ENCODE data around the gene RIMKLB.

RIMKLB gene

DNA sequence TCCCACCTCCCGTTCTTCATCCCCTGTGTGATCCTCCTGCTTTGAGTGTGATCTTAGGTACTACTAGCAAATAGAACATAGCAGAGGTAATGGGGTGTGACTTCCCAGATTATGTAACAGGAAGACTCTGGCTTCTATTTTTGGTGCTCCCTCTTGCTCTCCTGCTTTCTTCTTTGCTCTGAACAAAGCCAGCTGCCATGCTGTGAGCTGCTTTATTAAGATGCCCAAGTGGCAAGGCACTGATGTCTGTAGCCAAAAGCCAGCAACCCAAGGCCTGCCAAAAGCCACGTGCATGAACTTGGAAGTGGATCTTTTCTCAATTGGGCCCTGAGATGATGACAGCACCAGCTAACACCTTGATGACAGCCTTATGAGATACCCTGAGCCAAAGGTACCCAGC is 29.4 kb upstream of the RIMKLB start:
- no peak overlapping the region for H3K27ac ChIP-seq (ENCODE audit: low read depth, low read length)
- no peaks in the 10 kb centered on the region for H3K4me1 ChIP-seq (ENCODE audit: control insufficient read depth, insufficient read depth, low read length)
- H3K9me3 ChIP-seq (ENCODE audit: control insufficient read depth, insufficient read depth, low read depth, low read length) = peaks cover 6% of the 10 kb centered on the region; the same call in 1 of the 2 replicates
- H3K27me3 ChIP-seq (ENCODE audit: control insufficient read depth, insufficient read depth, low read length) = no peaks in the 10 kb centered on the region
- H3K9ac ChIP-seq (ENCODE audit: low read length) = no peak overlapping the region
- no peak overlapping the region for H3K4me3 ChIP-seq (ENCODE audit: low read depth, low read length)
- no peaks in the 10 kb centered on the region for H3K36me3 ChIP-seq (ENCODE audit: control insufficient read depth, insufficient read depth, low read length)

DNA sequence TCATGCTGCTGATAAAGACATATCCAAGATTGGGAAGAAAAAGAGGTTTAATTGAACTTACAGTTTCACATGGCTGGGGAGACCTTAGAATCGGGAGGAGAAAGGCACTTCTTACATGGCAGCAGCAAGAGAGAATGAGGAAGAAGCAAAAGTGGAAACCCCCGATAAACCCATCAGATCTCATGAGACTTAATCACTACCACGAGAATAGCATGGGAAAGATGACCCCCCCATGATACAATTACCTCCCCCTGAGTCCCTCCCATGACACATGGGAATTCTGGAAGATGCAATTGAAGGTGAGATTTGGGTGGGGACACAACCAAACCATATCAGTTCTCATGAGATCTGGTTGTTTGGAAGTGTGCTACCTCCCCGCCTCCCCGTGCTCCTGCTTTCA is 25.4 kb upstream of the RIMKLB start:
- Histone ChIP-seq H3K36me3 (ENCODE audit: control insufficient read depth, insufficient read depth, low read length) (no peaks in the 10 kb centered on the region), H3K27me3 (ENCODE audit: control insufficient read depth, insufficient read depth, low read length) (no peaks in the 10 kb centered on the region), H3K4me3 (ENCODE audit: low read depth, low read length) (no peak overlapping the region), H3K4me1 (ENCODE audit: control insufficient read depth, insufficient read depth, low read length) (no peaks in the 10 kb centered on the region), H3K9me3 (ENCODE audit: control insufficient read depth, insufficient read depth, low read depth, low read length) (peaks cover 6% of the 10 kb centered on the region; the same call in 1 of the 2 replicates), H3K27ac (ENCODE audit: low read depth, low read length) (no peak overlapping the region), H3K9ac (ENCODE audit: low read length) (no peak overlapping the region)

DNA sequence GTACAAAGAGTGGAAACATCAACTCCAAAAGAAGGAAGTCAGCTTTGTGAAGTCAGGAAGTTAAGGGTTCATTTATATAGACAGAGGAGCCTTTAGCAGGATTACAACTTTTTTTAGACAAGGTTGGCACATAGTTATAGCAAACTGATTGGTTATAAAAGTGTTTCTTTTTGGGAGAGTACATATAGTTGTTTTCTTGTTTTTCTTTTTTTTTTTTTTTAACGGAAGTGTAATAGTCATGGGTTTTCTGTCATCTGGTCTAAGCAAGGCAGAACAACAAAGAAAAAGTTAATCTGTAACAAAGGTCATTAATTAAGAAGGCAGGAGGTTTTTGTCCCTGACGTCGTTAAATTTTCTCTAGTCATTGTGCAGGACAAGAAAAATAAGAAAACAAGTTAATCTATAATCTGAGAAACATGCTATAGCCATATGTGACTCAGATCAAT is 22.2 kb upstream of the RIMKLB start:
- Histone ChIP-seq H3K27ac (ENCODE audit: low read depth, low read length) (no peak overlapping the region), H3K9ac (ENCODE audit: low read length) (no peak overlapping the region)

DNA sequence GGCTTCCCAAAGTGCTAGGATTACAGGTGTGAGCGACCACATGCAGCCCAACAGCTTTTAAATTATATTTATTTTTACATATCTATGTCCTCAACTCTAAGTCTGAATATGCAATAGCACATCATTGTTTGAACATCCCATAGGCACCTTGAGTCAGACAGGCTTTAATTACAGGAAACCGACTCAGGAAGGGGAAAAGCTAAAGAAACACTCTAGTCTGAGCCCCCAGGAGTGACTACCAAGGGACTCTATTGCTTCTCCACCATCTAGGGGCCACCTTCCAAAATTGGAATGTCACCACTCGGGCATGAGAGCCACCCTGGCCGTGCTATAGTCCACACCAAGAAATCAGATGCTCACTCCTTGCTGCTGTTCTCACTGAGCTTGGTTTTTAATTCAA is 21.1 kb upstream of the RIMKLB start:
- H3K4me1 ChIP-seq (ENCODE audit: control insufficient read depth, insufficient read depth, low read length) = peaks cover 11% of the 10 kb centered on the region
- no peak overlapping the region for H3K27ac ChIP-seq (ENCODE audit: low read depth, low read length)
- no peaks in the 10 kb centered on the region for H3K27me3 ChIP-seq (ENCODE audit: control insufficient read depth, insufficient read depth, low read length)
- H3K4me3 ChIP-seq (ENCODE audit: low read depth, low read length) = no peak overlapping the region
- H3K9me3 ChIP-seq (ENCODE audit: control insufficient read depth, insufficient read depth, low read depth, low read length) = no peaks in the 10 kb centered on the region; the same call in 1 of the 2 replicates
- H3K9ac ChIP-seq (ENCODE audit: low read length) = no peak overlapping the region
- H3K36me3 ChIP-seq (ENCODE audit: control insufficient read depth, insufficient read depth, low read length) = no peaks in the 10 kb centered on the region

More for the DNA sequence above, 22.2 kb upstream of the RIMKLB start:
- Histone ChIP-seq H3K4me1 (ENCODE audit: control insufficient read depth, insufficient read depth, low read length) (0 out of 2 replicates have a peak, but pooled peaks cover under 1% of the 10 kb centered on the region), H3K27me3 (ENCODE audit: control insufficient read depth, insufficient read depth, low read length) (no peaks in the 10 kb centered on the region), H3K9me3 (ENCODE audit: control insufficient read depth, insufficient read depth, low read depth, low read length) (no peaks in the 10 kb centered on the region; the same call in 1 of the 2 replicates), H3K4me3 (ENCODE audit: low read depth, low read length) (no peak overlapping the region), H3K36me3 (ENCODE audit: control insufficient read depth, insufficient read depth, low read length) (no peaks in the 10 kb centered on the region)

DNA sequence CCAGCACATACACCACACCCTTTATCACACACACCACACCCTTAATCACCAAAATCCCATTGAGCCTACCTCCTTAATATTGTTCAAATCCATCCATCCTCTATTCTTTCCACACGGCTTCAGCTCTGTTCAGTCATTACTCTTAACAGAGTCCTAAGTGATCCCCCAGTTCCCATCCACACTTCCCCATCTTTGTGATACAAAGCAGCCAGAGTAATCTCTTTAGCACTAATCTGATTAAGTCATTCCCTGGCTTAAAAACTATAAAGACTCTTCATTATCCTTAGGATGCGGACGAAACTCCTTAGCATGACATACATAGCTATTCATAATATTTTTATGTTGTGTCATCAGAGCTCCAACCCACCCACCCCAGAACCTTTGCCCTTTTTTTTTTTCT is 20.4 kb upstream of the RIMKLB start:
- no peaks in the 10 kb centered on the region for H3K36me3 ChIP-seq (ENCODE audit: control insufficient read depth, insufficient read depth, low read length)
- H3K9ac ChIP-seq (ENCODE audit: low read length) = no peak overlapping the region
- peaks cover 14% of the 10 kb centered on the region for H3K4me1 ChIP-seq (ENCODE audit: control insufficient read depth, insufficient read depth, low read length)

DNA sequence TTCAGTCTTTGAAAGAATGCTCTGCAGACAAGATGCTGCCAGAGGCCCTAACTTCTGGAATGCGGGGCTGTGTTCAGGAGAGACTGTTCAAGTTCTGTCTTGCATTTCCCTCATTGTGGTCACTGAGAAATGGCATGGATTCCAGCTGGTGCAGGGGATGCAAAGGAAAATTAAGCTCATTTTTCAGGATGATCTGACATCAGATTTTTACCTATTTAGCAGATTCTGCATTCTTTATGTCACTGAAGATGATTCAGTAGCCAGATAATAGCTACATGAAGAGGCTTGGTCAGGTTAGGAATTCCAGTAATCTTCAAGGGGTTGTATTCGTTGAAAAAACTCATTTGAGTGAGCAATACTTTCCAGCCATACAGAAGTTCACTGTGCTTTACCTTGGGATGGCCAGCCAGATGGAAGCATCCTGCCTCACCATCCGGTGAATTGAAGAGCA is 19.1 kb upstream of the RIMKLB start:
- Histone ChIP-seq H3K9ac (ENCODE audit: low read length) (no peak overlapping the region), H3K27ac (ENCODE audit: low read depth, low read length) (no peak overlapping the region), H3K4me3 (ENCODE audit: low read depth, low read length) (no peak overlapping the region), H3K4me1 (ENCODE audit: control insufficient read depth, insufficient read depth, low read length) (peaks cover 14% of the 10 kb centered on the region), H3K36me3 (ENCODE audit: control insufficient read depth, insufficient read depth, low read length) (no peaks in the 10 kb centered on the region), H3K9me3 (ENCODE audit: control insufficient read depth, insufficient read depth, low read depth, low read length) (no peaks in the 10 kb centered on the region), H3K27me3 (ENCODE audit: control insufficient read depth, insufficient read depth, low read length) (no peaks in the 10 kb centered on the region)

More for the DNA sequence above, 20.4 kb upstream of the RIMKLB start:
- Histone ChIP-seq H3K27ac (ENCODE audit: low read depth, low read length) (no peak overlapping the region), H3K27me3 (ENCODE audit: control insufficient read depth, insufficient read depth, low read length) (no peaks in the 10 kb centered on the region), H3K9me3 (ENCODE audit: control insufficient read depth, insufficient read depth, low read depth, low read length) (no peaks in the 10 kb centered on the region; the same call in 1 of the 2 replicates), H3K4me3 (ENCODE audit: low read depth, low read length) (no peak overlapping the region)

DNA sequence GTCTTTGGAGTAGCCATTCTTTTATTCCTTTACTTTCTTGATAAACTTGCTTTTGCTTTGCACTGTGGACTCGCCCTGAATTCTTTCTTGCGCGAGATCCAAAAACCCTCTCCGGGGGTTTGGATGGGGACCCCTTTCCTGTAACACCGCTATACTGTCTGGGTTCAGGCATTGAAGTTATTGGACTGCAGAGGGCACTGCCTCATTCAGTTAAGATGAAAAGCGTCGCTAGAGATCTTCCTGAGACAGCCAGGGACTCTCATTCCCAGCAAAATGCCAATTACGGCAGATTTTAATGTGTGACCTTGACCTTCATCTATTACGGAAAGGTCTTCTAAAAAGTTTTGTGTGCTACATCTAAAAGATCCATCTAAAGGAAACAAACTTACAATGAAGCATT is 17.3 kb upstream of the RIMKLB start:
- no peaks in the 10 kb centered on the region for H3K9me3 ChIP-seq (ENCODE audit: control insufficient read depth, insufficient read depth, low read depth, low read length)
- no peaks in the 10 kb centered on the region for H3K27me3 ChIP-seq (ENCODE audit: control insufficient read depth, insufficient read depth, low read length)
- H3K36me3 ChIP-seq (ENCODE audit: control insufficient read depth, insufficient read depth, low read length) = no peaks in the 10 kb centered on the region
- peaks cover 14% of the 10 kb centered on the region for H3K4me1 ChIP-seq (ENCODE audit: control insufficient read depth, insufficient read depth, low read length)
- no peak overlapping the region for H3K4me3 ChIP-seq (ENCODE audit: low read depth, low read length)
- peak overlapping the region; percentile 71; the same call in 1 of the 2 replicates for H3K27ac ChIP-seq (ENCODE audit: low read depth, low read length)
- H3K9ac ChIP-seq (ENCODE audit: low read length) = peak overlapping the region; percentile 76

DNA sequence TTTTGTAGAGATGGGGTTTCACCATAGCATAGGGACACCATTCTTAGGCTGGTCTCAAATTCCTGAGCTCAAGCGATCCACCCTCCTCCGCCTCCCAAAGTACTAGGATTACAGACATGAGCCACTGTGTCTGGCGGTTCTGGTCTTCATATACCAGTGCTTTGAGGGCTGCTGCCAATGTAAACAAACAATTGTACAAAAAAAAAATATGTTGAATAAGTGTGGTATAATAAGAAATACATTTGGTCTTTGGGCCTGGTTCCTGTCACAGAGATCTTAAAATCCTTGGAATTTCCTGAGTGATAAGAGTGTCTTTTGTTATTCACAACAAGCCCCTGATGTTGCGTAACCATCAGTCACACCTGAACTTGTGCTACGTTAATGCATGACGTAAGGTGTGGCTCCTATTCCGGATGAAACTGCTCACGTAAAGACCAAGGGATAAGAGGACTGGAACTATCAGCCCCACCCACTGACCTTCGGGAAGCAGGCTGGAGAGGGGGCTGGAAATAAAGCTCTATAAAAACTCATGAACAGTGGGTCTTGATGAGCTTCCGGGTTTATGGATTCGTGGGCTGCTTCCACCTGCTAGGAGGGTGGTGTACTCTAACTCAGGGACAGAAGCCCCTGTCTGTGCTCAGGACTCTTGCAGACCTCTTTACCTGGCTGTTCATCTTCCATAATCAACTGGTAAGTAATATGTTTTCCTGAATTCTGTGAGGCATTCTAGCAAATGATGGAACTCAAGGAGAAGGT is 16.5 kb upstream of the RIMKLB start:
- Histone ChIP-seq H3K27me3 (ENCODE audit: control insufficient read depth, insufficient read depth, low read length) (no peaks in the 10 kb centered on the region), H3K27ac (ENCODE audit: low read depth, low read length) (peak overlapping the region; percentile 71; the same call in 1 of the 2 replicates), H3K9ac (ENCODE audit: low read length) (peak overlapping the region; percentile 76), H3K4me1 (ENCODE audit: control insufficient read depth, insufficient read depth, low read length) (peaks cover 14% of the 10 kb centered on the region), H3K4me3 (ENCODE audit: low read depth, low read length) (peak overlapping the region; percentile 45), H3K36me3 (ENCODE audit: control insufficient read depth, insufficient read depth, low read length) (no peaks in the 10 kb centered on the region), H3K9me3 (ENCODE audit: control insufficient read depth, insufficient read depth, low read depth, low read length) (no peaks in the 10 kb centered on the region)

DNA sequence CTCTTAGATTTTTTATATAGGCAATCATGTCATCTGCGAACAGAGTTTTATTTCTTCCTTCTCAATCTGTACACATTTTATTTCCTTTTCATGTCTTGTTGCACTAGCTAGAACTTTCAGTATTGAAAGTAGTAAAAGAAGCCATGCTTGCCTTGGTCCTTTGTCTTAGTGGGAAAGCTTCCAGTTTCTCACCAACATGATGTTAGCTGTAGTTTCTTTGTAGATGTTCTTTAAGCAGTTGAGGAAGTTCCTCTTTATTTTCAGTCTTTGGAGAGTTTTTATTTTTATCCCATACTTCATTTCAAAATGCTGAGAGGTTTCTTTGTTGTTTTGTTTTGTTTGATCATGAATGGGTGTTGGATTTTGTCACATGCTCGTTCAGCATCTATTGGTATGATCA is 12.7 kb upstream of the RIMKLB start:
- Histone ChIP-seq H3K36me3 (ENCODE audit: control insufficient read depth, insufficient read depth, low read length) (no peaks in the 10 kb centered on the region), H3K4me1 (ENCODE audit: control insufficient read depth, insufficient read depth, low read length) (peaks cover 37% of the 10 kb centered on the region), H3K4me3 (ENCODE audit: low read depth, low read length) (no peak overlapping the region), H3K9me3 (ENCODE audit: control insufficient read depth, insufficient read depth, low read depth, low read length) (no peaks in the 10 kb centered on the region), H3K27me3 (ENCODE audit: control insufficient read depth, insufficient read depth, low read length) (no peaks in the 10 kb centered on the region), H3K27ac (ENCODE audit: low read depth, low read length) (no peak overlapping the region), H3K9ac (ENCODE audit: low read length) (no peak overlapping the region)

DNA sequence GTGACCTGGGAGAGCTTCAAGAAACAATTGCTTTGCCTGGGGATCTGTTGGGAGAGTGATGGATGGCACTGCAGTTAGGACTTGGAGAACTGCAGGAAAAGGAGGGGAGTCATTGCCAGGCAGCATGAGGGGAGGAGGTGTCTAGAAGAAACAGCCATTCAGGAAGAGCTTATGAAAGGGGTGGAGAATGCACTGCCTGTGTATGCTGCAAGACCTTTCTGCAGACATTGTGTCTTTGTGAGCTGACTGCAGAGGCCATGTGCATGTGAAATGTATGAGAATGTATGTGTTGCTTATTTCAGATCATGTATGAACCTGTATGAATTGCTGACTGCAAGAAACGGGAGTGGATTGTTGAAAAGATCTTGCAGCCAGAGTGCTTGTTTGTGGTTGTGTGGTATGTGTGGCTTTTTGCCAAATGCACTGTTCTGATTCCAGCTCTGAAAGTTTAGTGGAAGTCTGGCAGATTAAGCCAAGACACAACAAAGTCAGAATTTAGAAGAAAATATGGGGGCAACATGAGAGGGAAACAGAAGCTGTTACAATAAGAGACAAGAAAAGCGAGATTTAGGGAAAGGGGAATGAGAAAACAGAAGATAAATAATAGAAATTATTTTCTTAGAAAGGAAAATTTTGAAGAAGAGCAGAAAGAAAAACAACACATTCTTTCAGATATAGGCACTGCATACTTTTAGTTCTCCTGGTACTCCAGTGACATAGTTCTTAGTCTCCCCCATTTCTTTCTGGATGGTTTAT is 9.8 kb upstream of the RIMKLB start:
- Histone ChIP-seq H3K4me3 (ENCODE audit: low read depth, low read length) (no peak overlapping the region), H3K27ac (ENCODE audit: low read depth, low read length) (0 out of 2 replicates have a peak overlapping the region, but pooled peaks have one; percentile 4), H3K9ac (ENCODE audit: low read length) (no peak overlapping the region), H3K9me3 (ENCODE audit: control insufficient read depth, insufficient read depth, low read depth, low read length) (no peaks in the 10 kb centered on the region), H3K27me3 (ENCODE audit: control insufficient read depth, insufficient read depth, low read length) (no peaks in the 10 kb centered on the region), H3K4me1 (ENCODE audit: control insufficient read depth, insufficient read depth, low read length) (peaks cover 43% of the 10 kb centered on the region), H3K36me3 (ENCODE audit: control insufficient read depth, insufficient read depth, low read length) (no peaks in the 10 kb centered on the region)

DNA sequence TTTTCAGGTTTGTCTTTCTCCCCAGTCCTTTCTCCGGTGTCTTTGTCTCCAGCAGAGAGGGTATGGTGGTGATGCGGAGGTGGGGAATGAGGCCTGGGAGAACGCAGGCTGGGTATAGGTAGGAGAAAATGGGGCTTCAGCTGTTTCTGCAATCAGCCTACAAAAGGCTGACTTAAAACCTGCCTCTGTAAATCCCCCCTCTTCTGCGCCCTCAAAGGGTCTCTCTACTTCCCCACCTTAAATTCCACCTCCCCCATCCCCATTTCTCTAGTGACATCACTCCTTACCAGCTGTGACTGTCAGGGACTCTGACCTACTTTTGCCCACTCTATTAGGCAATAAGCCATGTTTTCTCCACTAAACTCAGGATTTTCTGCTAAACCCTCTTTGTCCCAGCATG is 8.1 kb upstream of the RIMKLB start:
- Histone ChIP-seq H3K27ac (ENCODE audit: low read depth, low read length) (no peak overlapping the region), H3K36me3 (ENCODE audit: control insufficient read depth, insufficient read depth, low read length) (no peaks in the 10 kb centered on the region), H3K9me3 (ENCODE audit: control insufficient read depth, insufficient read depth, low read depth, low read length) (no peaks in the 10 kb centered on the region), H3K27me3 (ENCODE audit: control insufficient read depth, insufficient read depth, low read length) (no peaks in the 10 kb centered on the region), H3K9ac (ENCODE audit: low read length) (peak overlapping the region; percentile 21), H3K4me1 (ENCODE audit: control insufficient read depth, insufficient read depth, low read length) (peaks cover 46% of the 10 kb centered on the region), H3K4me3 (ENCODE audit: low read depth, low read length) (no peak overlapping the region)
